Activated naive CD4-positive, alpha-beta T cell treated with anti-CD3 and anti-CD28 coated beads, Interleukin-2, amount 50 U/mL, for 72 hours (primary cell): Measurements from ENCODE around the gene GALNT17. TPM values are rescaled to one million over a fixed set of nuclear protein-coding genes. Genes with fewer than 3 reads are reported as not detected.
"Not testable (repeated sequence)": the region's sequence is repeated elsewhere in the genome, so short reads cannot be mapped to it uniquely, and the experiment has no call there.

Experiments
- ATAC-seq, 2 donors: fragments of 150-1000 bp; cut with Tn5 transposase; 2 replicates each; pipeline ENCODE4 v1.10.0; 2021; ENCODE audit warnings: mild to moderate bottlenecking in 2 of 2, moderate library complexity in 2 of 2
- DNase-seq, 2 donors: peaks; one replicate each; pipeline ENCODE4 v3.0.0; 2021 to 2022; ENCODE audit warnings: low spot score in 2 of 2
- H3K27ac Mint-ChIP-seq, 2 donors: one replicate each; pipeline ENCODE4 v1.8.0; 2022; ENCODE audit warnings: mild to moderate bottlenecking in 2 of 2, mixed read lengths in 2 of 2
- H3K36me3 Mint-ChIP-seq, 2 donors: one replicate each; pipeline ENCODE4 v1.8.0; 2022; ENCODE audit warnings: mixed read lengths in 2 of 2
- H3K9me3 Mint-ChIP-seq, 2 donors: one replicate each; pipeline ENCODE4 v1.8.0; 2022; ENCODE audit warnings: mixed read lengths in 2 of 2
- total RNA-seq, 2 donors: library from RNA; stranded (reverse); gene quantifications; one replicate each; pipeline ENCODE4 v1.2.3, GENCODE V29; 2022

Gene GALNT17
- total RNA-seq, 2 donors from 2014 or later: not detected

GRCh38 chr7:71206184-71206583 lies 74.2 kb downstream of the GALNT17 start:
- H3K36me3 Mint-ChIP-seq: peaks cover 0 to 6% of the 10 kb centered on the region in 2 donors
- H3K27ac Mint-ChIP-seq: peak overlapping the region in 1 of 2 donors; percentile 29
- DNase-seq: no peak
- ATAC-seq: no peak
- peaks cover 21 to 22% of the 10 kb centered on the region in 2 donors for H3K9me3 Mint-ChIP-seq

GRCh38 chr7:71208881-71209280 lies 76.9 kb downstream of the GALNT17 start:
- Mint-ChIP-seq H3K36me3 (peaks cover 2 to 5% of the 10 kb centered on the region in 2 donors), H3K27ac (no peak overlapping the region), H3K9me3 (peaks cover 26 to 27% of the 10 kb centered on the region in 2 donors)
- ATAC-seq: no peak
- DNase-seq: no peak

- not testable (repeated sequence) for ATAC-seq, DNase-seq, H3K36me3 Mint-ChIP-seq, H3K27ac Mint-ChIP-seq
- H3K9me3 Mint-ChIP-seq: peaks cover 25 to 28% of the 10 kb centered on the region in 2 donors
Observed at GRCh38 chr7:71209484-71209883, 77.5 kb downstream of the GALNT17 start.

GRCh38 chr7:71210220-71210619 lies 78.3 kb downstream of the GALNT17 start:
- H3K9me3 Mint-ChIP-seq: peaks cover 30 to 33% of the 10 kb centered on the region in 2 donors
- ATAC-seq (no peak), DNase-seq (no peak)
- H3K36me3 Mint-ChIP-seq: peaks cover 0 to 9% of the 10 kb centered on the region in 2 donors
- no peak overlapping the region for H3K27ac Mint-ChIP-seq

- DNase-seq, H3K27ac Mint-ChIP-seq, ATAC-seq: not testable (repeated sequence)
- Mint-ChIP-seq H3K9me3 (peaks cover 38 to 40% of the 10 kb centered on the region in 2 donors), H3K36me3 (peaks cover 0 to 14% of the 10 kb centered on the region in 2 donors)
Observed at GRCh38 chr7:71212433-71212832, 80.5 kb downstream of the GALNT17 start.

- H3K9me3 Mint-ChIP-seq: peaks cover 43 to 47% of the 10 kb centered on the region in 2 donors
- H3K27ac Mint-ChIP-seq: no peak overlapping the region
- peaks cover 0 to 28% of the 10 kb centered on the region in 2 donors for H3K36me3 Mint-ChIP-seq
- no peak for DNase-seq
- no peak for ATAC-seq
Observed at GRCh38 chr7:71216211-71216610, 84.3 kb downstream of the GALNT17 start.

GRCh38 chr7:71220210-71220695 lies 88.3 kb downstream of the GALNT17 start:
- no peak for ATAC-seq

GRCh38 chr7:71221049-71221448 lies 89.1 kb downstream of the GALNT17 start:
- Mint-ChIP-seq H3K27ac (no peak overlapping the region), H3K36me3 (peaks cover 0 to 19% of the 10 kb centered on the region in 2 donors), H3K9me3 (peaks cover 25 to 36% of the 10 kb centered on the region in 2 donors)
- DNase-seq: no peak
- ATAC-seq: no peak

More at GRCh38 chr7:71220210-71220695, 88.3 kb downstream of the GALNT17 start:
- Mint-ChIP-seq H3K9me3 (peaks cover 32 to 40% of the 10 kb centered on the region in 2 donors), H3K36me3 (peaks cover 0 to 23% of the 10 kb centered on the region in 2 donors), H3K27ac (no peak overlapping the region)
- no peak for DNase-seq

GRCh38 chr7:71221549-71221948 lies 89.6 kb downstream of the GALNT17 start:
- peaks cover 20 to 31% of the 10 kb centered on the region in 2 donors for H3K9me3 Mint-ChIP-seq
- no peak for DNase-seq
- ATAC-seq: no peak
- peaks cover 0 to 19% of the 10 kb centered on the region in 2 donors for H3K36me3 Mint-ChIP-seq
- H3K27ac Mint-ChIP-seq: no peak overlapping the region

- peaks cover 5 to 16% of the 10 kb centered on the region in 2 donors for H3K36me3 Mint-ChIP-seq
- H3K27ac Mint-ChIP-seq: no peak overlapping the region
- H3K9me3 Mint-ChIP-seq: peaks cover 30 to 40% of the 10 kb centered on the region in 2 donors
- DNase-seq (no peak), ATAC-seq (no peak)
Observed at GRCh38 chr7:71227126-71227525, 95.2 kb downstream of the GALNT17 start.

- peaks cover 5 to 16% of the 10 kb centered on the region in 2 donors for H3K36me3 Mint-ChIP-seq
- DNase-seq: no peak
- ATAC-seq: no peak
- H3K9me3 Mint-ChIP-seq: peaks cover 28 to 40% of the 10 kb centered on the region in 2 donors
- H3K27ac Mint-ChIP-seq: no peak overlapping the region
Observed at GRCh38 chr7:71229148-71229547, 97.2 kb downstream of the GALNT17 start.

GRCh38 chr7:71229699-71230098 lies 97.8 kb downstream of the GALNT17 start:
- no peak overlapping the region for H3K27ac Mint-ChIP-seq
- peaks cover 5 to 16% of the 10 kb centered on the region in 2 donors for H3K36me3 Mint-ChIP-seq
- H3K9me3 Mint-ChIP-seq: peaks cover 28 to 40% of the 10 kb centered on the region in 2 donors
- ATAC-seq (no peak), DNase-seq (no peak)

GRCh38 chr7:71235253-71235652 lies 103.3 kb downstream of the GALNT17 start:
- H3K27ac Mint-ChIP-seq: no peak overlapping the region

GRCh38 chr7:71236230-71237105 lies 104.5 kb downstream of the GALNT17 start:
- peak overlapping the region in 1 of 2 donors; percentile 39 for H3K27ac Mint-ChIP-seq
- peaks cover 15 to 16% of the 10 kb centered on the region in 2 donors for H3K9me3 Mint-ChIP-seq
- ATAC-seq (no peak), DNase-seq (no peak)
- H3K36me3 Mint-ChIP-seq: peaks cover 4 to 5% of the 10 kb centered on the region in 2 donors

More at GRCh38 chr7:71235253-71235652, 103.3 kb downstream of the GALNT17 start:
- Mint-ChIP-seq H3K9me3 (peaks cover 20 to 25% of the 10 kb centered on the region in 2 donors), H3K36me3 (peaks cover 0 to 5% of the 10 kb centered on the region in 2 donors)
- ATAC-seq (no peak), DNase-seq (no peak)

GRCh38 chr7:71237945-71238344 lies 106.0 kb downstream of the GALNT17 start:
- no peak overlapping the region for H3K27ac Mint-ChIP-seq
- peaks cover 4 to 5% of the 10 kb centered on the region in 2 donors for H3K36me3 Mint-ChIP-seq
- peaks cover 7 to 12% of the 10 kb centered on the region in 2 donors for H3K9me3 Mint-ChIP-seq
- ATAC-seq: no peak
- no peak for DNase-seq

- H3K36me3 Mint-ChIP-seq: peaks cover 5 to 8% of the 10 kb centered on the region in 2 donors
- ATAC-seq: no peak
- peaks cover 15 to 20% of the 10 kb centered on the region in 2 donors for H3K9me3 Mint-ChIP-seq
- H3K27ac Mint-ChIP-seq: no peak overlapping the region
- no peak for DNase-seq
Observed at GRCh38 chr7:71238581-71239295, 106.8 kb downstream of the GALNT17 start.
